ENCODE data around the gene ROPN1L.

- TF ChIP-seq CTCF (IDR thresholded peaks at IDR 0.05; ENCODE audit: borderline replicate concordance, extremely low read depth, low read length, poor library complexity, severe bottlenecking) (no peak), EZH2 (IDR thresholded peaks at IDR 0.05; ENCODE audit: borderline replicate concordance, low read depth, low read length, severe bottlenecking) (no peak)
These were observed 60.9 kb downstream of the ROPN1L start for GRCh38 chr5:10502578-10502977.

Measured in DND-41 (cell line).